Measurements from ENCODE around the gene TATDN2.
"Not testable (repeated sequence)": the region's sequence is repeated elsewhere in the genome, so short reads cannot be mapped to it uniquely, and the experiment has no call there.

TATDN2 gene

GRCh38 chr3:10238345-10239183 lies 9.7 kb upstream of the TATDN2 start:
- no peak for DNase-seq (ENCODE audit: low read depth)

- DNase-seq (ENCODE audit: low read depth), result no peak
These were observed 7.5 kb upstream of the TATDN2 start for GRCh38 chr3:10240799-10241198.

GRCh38 chr3:10242182-10243065 lies 5.8 kb upstream of the TATDN2 start:
- peak; percentile 67 for DNase-seq (ENCODE audit: low read depth)

GRCh38 chr3:10244009-10244408 lies 4.2 kb upstream of the TATDN2 start:
- DNase-seq (ENCODE audit: low read depth), result no peak

- DNase-seq (ENCODE audit: low read depth), result no peak
These were observed 3.1 kb upstream of the TATDN2 start for GRCh38 chr3:10245081-10245712.

GRCh38 chr3:10247679-10248183 lies 528 bp upstream of the TATDN2 start:
- DNase-seq (ENCODE audit: low read depth), result no peak

GRCh38 chr3:10248984-10249748 lies 907 bp downstream of the TATDN2 start:
- peak; percentile 24 for DNase-seq (ENCODE audit: low read depth)

GRCh38 chr3:10249833-10250232 lies 1.6 kb downstream of the TATDN2 start:
- DNase-seq (ENCODE audit: low read depth), result no peak

- DNase-seq (ENCODE audit: low read depth), result no peak
These were observed 2.7 kb downstream of the TATDN2 start for GRCh38 chr3:10251006-10251405.

- DNase-seq (ENCODE audit: low read depth), result no peak
These were observed 5.5 kb downstream of the TATDN2 start for GRCh38 chr3:10253731-10254130.

- DNase-seq (ENCODE audit: low read depth), result no peak
These were observed 7.6 kb downstream of the TATDN2 start for GRCh38 chr3:10255835-10256234.

- no peak for DNase-seq (ENCODE audit: low read depth)
These were observed 10.8 kb downstream of the TATDN2 start for GRCh38 chr3:10259036-10259435.

- DNase-seq (ENCODE audit: low read depth), result no peak
These were observed 11.5 kb downstream of the TATDN2 start for GRCh38 chr3:10259798-10260197.

- no peak for DNase-seq (ENCODE audit: low read depth)
These were observed 12.0 kb downstream of the TATDN2 start for GRCh38 chr3:10260211-10260701.

- DNase-seq (ENCODE audit: low read depth), result no peak
These were observed 13.8 kb downstream of the TATDN2 start for GRCh38 chr3:10262027-10262426.

GRCh38 chr3:10263646-10264363 lies 15.5 kb downstream of the TATDN2 start:
- DNase-seq (ENCODE audit: low read depth), result peak; percentile 46

GRCh38 chr3:10265833-10266232 lies 17.6 kb downstream of the TATDN2 start:
- DNase-seq (ENCODE audit: low read depth), result no peak

- DNase-seq (ENCODE audit: low read depth), result not testable (repeated sequence)
These were observed 18.7 kb downstream of the TATDN2 start for GRCh38 chr3:10266936-10267335.

GRCh38 chr3:10268116-10268515 lies 19.9 kb downstream of the TATDN2 start:
- no peak for DNase-seq (ENCODE audit: low read depth)

- no peak for DNase-seq (ENCODE audit: low read depth)
These were observed 20.7 kb downstream of the TATDN2 start for GRCh38 chr3:10268930-10269329.

- no peak for DNase-seq (ENCODE audit: low read depth)
These were observed 21.2 kb downstream of the TATDN2 start for GRCh38 chr3:10269443-10269842.

All from stimulated activated CD8-positive, alpha-beta memory T cell treated with anti-CD3 and anti-CD28 coated beads, Interleukin-12 subunit alpha, Interleukin-12 subunit beta, amount 100 ng/mL, for 1 hour (primary cell).